Smooth muscle cell of the brain vasculature (primary cell): ENCODE measurements around the gene CCSER2.
"Not testable (repeated sequence)": the region's sequence is repeated elsewhere in the genome, so short reads cannot be mapped to it uniquely, and the experiment has no call there.

Source experiments
- DNase-seq: peaks from one replicate; pipeline ENCODE4 v3.0.0-alpha.2; 2012; ENCODE audit warnings: low read depth, low spot score

The CCSER2 gene

DNA sequence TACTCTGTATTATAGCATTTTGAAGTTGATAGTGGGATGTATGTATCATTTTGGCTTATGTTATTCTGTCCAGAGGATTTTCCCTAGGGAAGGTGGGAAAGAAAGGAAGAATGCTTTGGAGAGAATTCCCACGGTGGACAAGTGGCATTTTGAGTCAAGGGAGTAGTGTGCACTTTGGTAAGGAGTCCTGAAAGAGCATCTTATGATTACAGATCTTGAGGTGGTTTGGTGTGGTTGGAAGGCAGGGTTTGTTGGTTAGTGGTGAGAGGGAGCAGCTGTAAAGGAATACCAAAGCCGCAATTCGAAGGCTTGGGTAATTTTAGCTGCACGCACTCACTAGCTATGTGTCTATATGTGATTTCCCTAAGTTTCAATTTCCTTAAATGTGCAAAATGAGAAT lies 16.1 kb downstream of the CCSER2 start:
- DNase-seq, result no peak

GRCh38 chr10:84347575-84348002 lies 19.2 kb downstream of the CCSER2 start:
- DNase-seq, result not testable (repeated sequence)

GRCh38 chr10:84348447-84348846 lies 20.1 kb downstream of the CCSER2 start:
- DNase-seq, result no peak

GRCh38 chr10:84348860-84349259 lies 20.5 kb downstream of the CCSER2 start:
- no peak for DNase-seq

- DNase-seq, result peak; percentile 29
These were observed 24.0 kb downstream of the CCSER2 start for GRCh38 chr10:84352251-84352842.

GRCh38 chr10:84353052-84353803 lies 24.8 kb downstream of the CCSER2 start:
- DNase-seq, result no peak

DNA sequence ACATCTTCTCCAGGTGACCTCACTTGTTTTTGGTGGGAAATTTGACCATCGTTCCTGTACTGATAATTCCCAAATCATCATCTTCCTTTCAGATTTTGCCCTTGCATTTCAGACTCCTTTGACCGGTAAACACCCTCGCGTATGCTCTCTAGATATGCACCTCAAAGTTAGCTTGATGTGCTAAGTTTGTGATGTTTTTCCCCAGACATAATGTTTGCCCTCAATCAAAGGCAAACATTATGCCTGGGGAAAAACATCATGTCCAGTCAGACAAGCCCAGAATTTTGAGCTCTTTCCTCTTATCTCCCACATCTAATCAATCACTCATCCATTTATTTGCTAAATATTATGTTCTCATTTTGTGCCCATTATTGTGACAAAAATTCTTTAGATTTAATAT lies 26.2 kb downstream of the CCSER2 start:
- no peak for DNase-seq

GRCh38 chr10:84355106-84355505 lies 26.7 kb downstream of the CCSER2 start:
- no peak for DNase-seq

- no peak for DNase-seq
These were observed 28.5 kb downstream of the CCSER2 start for GRCh38 chr10:84356928-84357327.

- no peak for DNase-seq
These were observed 30.4 kb downstream of the CCSER2 start for GRCh38 chr10:84358743-84359142.

DNA sequence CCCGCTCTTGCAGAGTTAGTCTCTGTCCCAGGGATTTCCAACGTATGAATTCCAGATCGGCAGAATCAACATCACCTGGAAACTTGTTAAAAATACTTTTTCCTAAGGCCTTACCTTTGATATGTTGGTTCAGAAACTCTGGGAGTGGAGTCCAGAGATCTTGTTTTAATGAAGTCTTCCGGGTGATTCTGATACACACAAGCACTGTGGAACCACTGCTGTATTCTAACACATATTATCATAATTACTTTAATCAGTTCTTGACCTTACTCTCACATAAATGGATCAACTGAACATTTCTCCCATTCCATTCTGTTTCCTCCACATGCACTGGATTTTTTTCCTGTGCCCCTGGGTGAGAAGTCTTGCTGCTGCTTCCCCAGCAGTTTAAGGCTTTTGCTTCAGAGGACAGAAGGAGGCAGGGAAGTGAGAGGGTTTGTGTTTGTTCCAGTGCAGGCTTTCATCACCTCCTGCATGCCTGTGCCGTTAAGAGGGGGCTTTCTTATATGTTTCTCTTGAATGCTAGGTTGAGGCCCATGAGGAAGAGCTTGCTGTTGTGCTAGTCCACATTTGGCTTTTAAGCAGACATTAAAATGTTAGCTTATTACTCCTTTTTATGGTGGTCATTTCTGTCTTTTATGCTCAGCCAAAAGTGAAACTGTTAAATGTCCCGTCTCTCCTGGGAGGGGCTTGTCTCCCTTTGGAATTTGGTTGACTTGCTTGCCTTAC lies 32.4 kb downstream of the CCSER2 start:
- DNase-seq, result no peak

- DNase-seq, result no peak
These were observed 37.0 kb downstream of the CCSER2 start for GRCh38 chr10:84365335-84365881.

- DNase-seq, result no peak
These were observed 37.7 kb downstream of the CCSER2 start for GRCh38 chr10:84366041-84366440.

- DNase-seq, result no peak
These were observed 38.9 kb downstream of the CCSER2 start for GRCh38 chr10:84367256-84367655.

DNA sequence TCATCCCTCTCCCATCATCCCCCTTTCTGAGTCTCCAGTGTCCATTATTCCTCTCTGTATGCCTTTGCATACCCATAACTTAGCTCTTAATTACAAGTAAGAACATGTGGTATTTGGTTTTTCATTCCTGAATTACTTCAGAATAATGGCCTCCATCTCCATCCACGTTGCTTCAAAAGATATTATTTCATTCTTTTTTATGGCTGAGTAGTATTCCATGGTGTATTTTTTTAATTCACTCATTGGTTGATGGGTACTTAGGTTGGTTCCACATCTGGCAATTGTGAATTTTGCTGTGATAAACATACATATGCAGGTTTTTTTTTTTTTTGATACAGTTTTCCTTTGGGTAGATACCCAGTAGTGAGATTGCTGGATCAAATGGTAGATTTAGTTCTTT lies 40.4 kb downstream of the CCSER2 start:
- DNase-seq, result no peak

- no peak for DNase-seq
These were observed 41.9 kb downstream of the CCSER2 start for GRCh38 chr10:84370283-84370682.

- DNase-seq, result no peak
These were observed 43.6 kb downstream of the CCSER2 start for GRCh38 chr10:84371944-84372343.

DNA sequence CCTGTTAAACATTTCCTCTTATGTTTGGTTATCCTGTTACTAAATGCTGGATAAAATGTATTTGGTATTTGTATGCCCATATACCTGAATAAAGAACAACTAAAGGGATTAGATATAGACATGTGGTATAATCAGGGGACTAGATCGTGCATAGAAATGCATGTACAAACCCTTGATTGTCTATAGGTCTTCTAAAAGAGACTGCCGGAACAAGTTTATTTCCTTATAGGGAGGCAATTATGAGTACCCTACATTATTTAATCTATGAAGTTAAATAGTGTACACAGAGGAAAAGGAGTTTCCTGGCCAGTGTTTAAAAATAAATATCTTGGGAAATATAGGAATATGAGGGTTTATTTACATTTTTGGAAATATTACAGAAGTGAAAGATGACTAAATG lies 44.6 kb downstream of the CCSER2 start:
- DNase-seq, result no peak

GRCh38 chr10:84374455-84374854 lies 46.1 kb downstream of the CCSER2 start:
- DNase-seq, result no peak

GRCh38 chr10:84375011-84375410 lies 46.6 kb downstream of the CCSER2 start:
- peak; percentile 45 for DNase-seq

GRCh38 chr10:84375881-84376280 lies 47.5 kb downstream of the CCSER2 start:
- no peak for DNase-seq

DNA sequence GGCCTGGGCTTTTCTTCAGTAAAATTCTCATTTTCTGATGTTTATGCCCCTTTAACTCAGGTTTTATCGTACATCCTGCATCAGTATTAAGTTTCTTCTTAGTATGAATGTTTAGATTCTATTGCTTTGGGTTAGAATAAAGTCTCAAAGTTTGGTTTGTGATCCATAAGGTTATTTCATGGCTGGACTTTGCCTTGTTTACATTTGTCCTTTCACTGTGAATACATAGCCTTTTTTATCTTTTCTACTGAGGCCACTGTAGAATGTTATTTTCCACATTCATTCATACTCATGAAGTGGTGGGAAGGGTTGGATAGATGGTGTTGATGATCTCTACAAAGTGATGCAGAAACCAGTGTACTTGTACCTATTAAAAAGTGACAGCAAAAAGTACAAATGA lies 59.8 kb downstream of the CCSER2 start:
- DNase-seq, result no peak
